ENCODE measurements around the gene AK2.

- no peak for TF ChIP-seq CTCF (IDR thresholded peaks at IDR 0.05; ENCODE audit: borderline replicate concordance, extremely low read depth, low read length, poor library complexity, severe bottlenecking)
- TF ChIP-seq EZH2 (IDR thresholded peaks at IDR 0.05; ENCODE audit: borderline replicate concordance, low read depth, low read length, severe bottlenecking): no peak
These were observed 45.3 kb downstream of the AK2 start for GRCh38 chr1:32991386-32991785.
